ENCODE measurements around the gene TYW1.
"Not testable (repeated sequence)": the region's sequence is repeated elsewhere in the genome, so short reads cannot be mapped to it uniquely, and the experiment has no call there.

DNA sequence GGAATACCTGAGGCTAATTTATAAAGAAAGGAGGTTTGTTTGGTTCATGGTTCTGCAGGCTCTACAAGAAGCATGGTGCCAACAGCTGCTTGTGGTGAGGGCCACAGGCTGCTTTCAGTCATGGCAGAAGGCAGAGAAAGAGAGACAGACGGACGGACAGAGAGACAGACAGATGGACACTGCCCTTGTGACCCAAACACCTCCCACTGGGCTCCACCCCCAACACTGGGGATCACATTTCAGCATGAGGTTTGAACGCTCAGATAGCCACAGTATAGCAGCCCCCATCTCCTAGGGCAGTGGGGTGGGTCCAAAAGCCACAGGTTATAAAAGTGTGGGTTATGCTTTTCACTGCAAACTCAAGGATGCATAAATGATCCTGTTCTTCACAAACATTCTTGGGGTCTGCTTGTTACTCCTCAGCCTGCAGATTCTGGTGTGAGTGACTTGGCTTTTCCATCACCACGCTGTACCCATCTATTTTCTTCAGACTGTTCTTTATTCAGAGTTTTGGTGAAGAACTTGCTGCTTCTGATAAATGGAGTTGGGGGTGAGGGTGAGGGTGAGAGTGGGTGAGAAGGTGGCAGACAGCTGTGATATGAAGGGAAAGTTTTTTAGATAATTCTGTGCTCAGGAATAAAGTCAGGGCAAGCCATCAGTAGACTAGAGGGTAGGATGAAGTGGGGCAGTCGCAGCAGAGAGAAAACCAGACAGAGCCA, 194.5 kb downstream of the TYW1 start:
- TF ChIP-seq, protein P1, sequence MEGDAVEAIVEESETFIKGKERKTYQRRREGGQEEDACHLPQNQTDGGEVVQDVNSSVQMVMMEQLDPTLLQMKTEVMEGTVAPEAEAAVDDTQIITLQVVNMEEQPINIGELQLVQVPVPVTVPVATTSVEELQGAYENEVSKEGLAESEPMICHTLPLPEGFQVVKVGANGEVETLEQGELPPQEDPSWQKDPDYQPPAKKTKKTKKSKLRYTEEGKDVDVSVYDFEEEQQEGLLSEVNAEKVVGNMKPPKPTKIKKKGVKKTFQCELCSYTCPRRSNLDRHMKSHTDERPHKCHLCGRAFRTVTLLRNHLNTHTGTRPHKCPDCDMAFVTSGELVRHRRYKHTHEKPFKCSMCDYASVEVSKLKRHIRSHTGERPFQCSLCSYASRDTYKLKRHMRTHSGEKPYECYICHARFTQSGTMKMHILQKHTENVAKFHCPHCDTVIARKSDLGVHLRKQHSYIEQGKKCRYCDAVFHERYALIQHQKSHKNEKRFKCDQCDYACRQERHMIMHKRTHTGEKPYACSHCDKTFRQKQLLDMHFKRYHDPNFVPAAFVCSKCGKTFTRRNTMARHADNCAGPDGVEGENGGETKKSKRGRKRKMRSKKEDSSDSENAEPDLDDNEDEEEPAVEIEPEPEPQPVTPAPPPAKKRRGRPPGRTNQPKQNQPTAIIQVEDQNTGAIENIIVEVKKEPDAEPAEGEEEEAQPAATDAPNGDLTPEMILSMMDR (conservative IDR thresholded peaks at IDR 0.05): not testable (repeated sequence)
- TF ChIP-seq EZH2 (IDR thresholded peaks at IDR 0.05; ENCODE audit: low read depth): not testable (repeated sequence)
